HG03378 (cell line): ENCODE data around the gene DMBX1.

ENCODE experiments used
- ATAC-seq: cut with Tn5 transposase; IDR thresholded peaks from one replicate; pipeline ENCODE4 v1.9.1; 2021; ENCODE audit warnings: mild to moderate bottlenecking, moderate library complexity; ENCODE audit not compliant: unreplicated experiment

DMBX1 gene

GRCh38 chr1:46458846-46459245 lies 30.8 kb upstream of the DMBX1 start:
- ATAC-seq, result no peak

- ATAC-seq, result no peak
Observed at GRCh38 chr1:46459315-46459714, 30.3 kb upstream of the DMBX1 start.

DNA sequence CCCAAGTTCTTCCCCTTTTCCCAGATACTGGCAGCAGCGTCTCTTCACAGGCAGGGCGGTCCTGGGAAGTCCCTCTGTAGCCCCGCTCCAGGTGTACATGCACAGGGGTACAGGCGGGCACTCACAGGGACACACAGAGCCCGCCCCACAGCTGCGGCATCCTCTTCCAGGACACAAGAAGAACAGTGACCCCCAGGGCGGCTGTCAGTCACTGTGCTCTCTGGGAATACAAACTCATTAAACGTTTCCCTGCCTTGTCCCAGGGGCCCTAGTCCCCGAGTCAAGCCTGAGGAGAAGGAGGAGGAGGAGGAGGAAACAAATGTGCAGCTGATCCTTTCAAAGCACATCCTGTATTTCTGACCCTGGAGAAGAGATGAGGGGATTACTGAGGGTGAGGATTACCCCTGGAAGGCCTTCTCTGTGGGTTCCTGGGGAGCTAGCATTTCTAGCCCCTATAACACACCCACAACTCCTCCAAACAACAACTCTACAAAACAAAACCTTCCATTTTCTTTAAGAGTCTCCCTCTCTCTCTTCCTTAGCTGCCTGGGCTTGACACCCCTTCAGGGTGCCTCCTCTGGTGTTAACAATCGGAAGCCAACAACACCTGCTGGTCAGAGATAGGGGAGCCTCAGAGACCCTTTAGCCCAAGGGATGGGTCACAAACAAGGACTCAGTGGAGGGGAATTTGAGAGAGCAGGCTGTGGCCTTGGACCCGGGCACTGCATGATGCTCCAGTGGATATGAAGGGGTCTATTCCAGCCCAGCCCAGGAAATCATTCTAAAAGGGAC lies 28.4 kb upstream of the DMBX1 start:
- no peak for ATAC-seq

- ATAC-seq, result no peak
Observed at GRCh38 chr1:46461809-46462448, 27.7 kb upstream of the DMBX1 start.

GRCh38 chr1:46464013-46464548 lies 25.6 kb upstream of the DMBX1 start:
- ATAC-seq, result no peak

DNA sequence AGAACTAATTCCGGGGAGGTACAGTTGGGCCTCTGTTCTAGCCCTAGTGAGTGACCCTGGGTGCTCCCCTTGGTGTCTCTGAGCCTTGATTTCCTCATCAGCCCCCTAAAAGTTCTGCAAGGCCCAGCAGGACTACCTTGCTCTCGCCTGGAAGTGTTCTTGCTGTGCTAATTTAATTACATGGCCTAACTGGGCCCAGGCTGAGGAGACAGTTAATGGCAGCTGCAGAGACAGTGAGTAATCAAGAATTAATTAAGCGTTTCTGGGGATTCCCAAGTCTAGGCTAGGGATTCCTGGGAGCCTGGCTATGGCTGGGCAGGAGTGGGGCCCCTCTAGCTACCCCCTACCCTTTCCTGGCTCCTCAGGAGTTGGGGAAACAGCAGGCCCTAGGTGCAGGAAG lies 24.7 kb upstream of the DMBX1 start:
- ATAC-seq, result no peak

GRCh38 chr1:46465981-46466476 lies 23.6 kb upstream of the DMBX1 start:
- no peak for ATAC-seq

DNA sequence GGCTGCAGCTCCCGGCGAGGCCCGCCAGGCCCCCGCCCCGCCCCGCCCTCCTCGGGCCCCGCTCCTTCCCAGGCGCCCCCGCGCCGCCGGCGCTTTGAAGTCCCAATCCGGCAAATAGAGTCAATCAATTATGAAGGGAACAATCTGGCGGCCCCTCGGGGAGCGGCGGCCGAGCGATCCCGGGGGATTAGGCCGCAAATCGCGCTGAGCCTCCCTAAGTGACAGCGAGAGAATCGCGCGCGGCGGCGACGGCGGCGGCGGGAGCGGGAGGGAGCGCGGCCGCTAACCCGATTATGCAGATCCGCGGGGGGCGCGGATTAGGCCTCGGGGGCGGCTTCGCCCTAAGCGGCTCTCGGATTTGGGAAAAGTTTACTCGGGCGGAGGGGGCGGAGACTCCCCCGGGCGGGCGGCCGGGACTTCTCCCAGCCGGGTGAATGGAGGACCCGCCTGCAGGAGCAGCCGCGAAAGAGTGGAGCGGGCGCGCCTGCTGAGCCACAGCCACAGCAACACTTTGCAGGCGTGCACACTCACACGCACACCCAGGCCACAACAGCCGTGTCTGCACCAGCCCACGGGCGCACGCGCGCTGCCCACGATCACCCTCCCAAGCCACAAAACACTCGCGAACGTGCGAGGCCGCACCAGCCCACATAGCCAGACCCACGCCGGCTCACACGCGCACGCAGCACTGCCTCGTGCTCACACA lies 23.0 kb upstream of the DMBX1 start:
- no peak for ATAC-seq

DNA sequence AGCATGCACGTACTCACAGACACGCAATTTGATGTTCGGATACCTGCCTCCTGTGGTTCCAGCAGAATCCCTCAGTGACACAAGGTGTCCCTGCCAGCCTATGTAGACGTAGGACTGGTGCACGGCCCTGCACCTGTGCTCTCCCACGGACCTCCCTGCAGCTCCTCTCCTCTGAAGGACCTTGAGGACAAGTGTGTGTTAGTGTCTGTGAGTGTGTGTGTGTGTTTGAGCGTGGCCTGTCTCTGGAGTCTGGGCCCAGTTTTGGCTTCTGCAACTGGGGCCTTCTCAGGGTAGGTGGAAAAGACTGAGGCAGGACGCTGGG lies 22.5 kb upstream of the DMBX1 start:
- ATAC-seq, result no peak

DNA sequence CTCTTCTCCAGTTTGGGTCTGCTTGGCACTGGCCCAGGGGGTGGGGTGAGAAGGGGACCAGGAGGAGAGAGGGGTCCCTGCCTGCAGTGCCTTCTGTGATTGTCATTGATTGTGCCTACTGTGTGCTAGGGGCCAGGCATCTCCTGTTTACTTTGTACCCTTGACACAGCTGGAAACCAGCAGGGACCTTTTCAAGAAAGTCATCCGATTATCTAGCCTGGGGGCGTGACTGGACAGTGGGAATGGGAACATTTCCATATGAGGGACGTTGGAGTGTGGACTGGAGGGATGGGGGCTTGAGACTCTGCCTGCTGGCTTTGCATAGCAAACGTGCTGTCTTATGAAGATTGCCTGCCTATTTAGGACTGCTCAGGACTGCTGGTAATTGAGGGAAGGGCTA lies 19.8 kb upstream of the DMBX1 start:
- ATAC-seq, result no peak

DNA sequence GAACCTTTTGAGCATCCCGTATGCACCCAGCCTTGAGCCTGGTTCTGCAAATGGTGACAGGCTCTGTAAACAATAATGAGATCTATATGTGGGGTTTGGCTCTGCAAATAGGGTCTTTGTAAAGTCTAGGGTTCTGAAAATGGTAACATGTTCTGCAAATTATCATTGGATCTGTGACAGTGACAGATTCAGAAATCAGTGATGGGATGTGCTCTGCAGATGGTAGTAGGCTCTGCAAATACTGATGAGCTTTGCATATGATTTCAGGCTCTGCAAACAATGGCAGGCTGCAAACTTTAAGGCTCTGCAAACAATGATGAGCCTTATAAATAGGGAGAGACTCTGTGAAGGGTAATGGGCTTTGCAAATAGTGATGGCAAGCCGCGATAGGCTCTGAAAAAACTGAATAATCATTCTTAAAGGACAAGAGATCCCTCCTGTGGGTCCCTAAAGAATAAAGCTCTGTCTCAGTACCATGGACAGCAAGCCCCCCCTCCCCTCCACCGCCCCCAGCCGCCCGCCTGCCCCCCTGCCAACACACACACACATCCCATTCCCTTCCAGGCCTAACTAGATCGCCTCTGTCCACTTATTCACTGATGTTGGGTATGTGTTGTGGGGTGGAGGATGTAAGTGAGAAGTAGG lies 17.7 kb upstream of the DMBX1 start:
- no peak for ATAC-seq

DNA sequence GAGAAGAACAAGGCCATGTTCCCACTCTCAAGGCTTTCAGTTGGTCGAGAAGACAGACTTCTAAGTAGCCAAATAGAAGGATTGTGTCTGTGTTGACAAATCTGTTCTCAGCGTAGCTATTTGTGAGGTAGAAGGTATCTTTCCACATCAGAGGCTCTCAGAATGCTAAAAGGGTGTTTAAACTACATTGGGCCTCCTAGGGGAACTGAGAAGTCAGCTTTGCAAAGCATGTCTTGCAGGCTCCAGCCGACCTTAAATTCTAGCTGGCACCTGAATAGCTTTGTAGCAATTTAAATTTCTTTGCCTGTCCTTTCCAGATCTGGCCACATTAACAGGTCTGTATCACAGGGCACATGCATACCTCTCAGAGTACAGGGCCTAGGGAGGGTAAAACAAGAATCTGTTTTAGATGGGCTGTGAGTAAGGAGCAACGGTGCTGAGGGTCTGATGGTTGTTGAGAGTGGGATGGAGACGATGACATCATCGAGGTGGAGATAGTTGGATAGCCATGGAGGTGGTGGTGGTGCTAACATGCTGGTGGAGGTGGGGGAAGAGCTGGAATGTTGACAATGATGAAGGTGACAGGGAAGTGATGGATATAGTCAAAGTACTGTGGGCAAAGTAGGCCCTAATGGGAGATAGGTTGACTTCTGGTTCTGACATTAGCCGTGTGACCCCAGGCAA lies 17.0 kb upstream of the DMBX1 start:
- no peak for ATAC-seq

GRCh38 chr1:46473991-46474390 lies 15.6 kb upstream of the DMBX1 start:
- no peak for ATAC-seq

DNA sequence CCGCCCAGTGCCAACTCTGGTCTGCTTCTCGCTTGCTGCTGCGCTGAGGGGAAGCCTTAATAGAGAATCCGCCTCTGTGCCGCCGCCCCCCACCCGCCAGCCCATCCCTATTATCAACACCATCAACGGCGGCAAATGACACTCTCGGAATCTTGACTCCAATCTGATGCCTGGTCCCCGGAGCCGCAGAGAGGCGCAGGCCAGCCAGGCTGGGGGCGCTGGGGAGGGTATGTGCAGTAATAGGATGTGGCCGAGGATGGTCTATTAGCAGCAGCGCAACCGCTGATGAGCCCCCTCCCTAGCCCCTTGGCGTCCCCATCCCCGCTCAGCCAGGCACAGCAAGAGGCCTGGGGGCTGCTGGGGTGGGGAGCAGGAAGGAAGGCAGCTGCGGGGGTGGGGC lies 15.1 kb upstream of the DMBX1 start:
- no peak for ATAC-seq

DNA sequence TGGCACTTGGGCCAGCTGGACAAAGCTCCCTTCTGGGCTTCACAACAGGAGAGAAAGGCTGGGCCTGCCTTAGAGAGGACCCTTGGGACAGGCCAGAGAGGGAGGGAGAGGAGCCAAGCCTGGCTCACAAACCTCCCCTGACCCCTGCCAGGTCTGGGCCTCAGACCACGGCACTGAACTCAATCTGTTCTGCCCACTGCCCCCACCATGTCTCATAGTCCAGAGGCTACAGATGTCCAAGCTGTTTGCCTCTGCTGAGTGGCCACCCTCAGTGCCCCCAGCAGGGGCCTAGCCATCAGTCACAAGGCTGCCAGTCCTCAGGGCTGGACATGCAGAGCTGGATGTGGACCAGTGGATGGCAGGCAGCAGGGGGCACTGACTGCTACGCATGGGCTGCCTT lies 13.0 kb upstream of the DMBX1 start:
- ATAC-seq, result no peak

- ATAC-seq, result no peak
Observed at GRCh38 chr1:46477153-46477929, 12.3 kb upstream of the DMBX1 start.

GRCh38 chr1:46478721-46479485 lies 10.7 kb upstream of the DMBX1 start:
- ATAC-seq, result no peak

DNA sequence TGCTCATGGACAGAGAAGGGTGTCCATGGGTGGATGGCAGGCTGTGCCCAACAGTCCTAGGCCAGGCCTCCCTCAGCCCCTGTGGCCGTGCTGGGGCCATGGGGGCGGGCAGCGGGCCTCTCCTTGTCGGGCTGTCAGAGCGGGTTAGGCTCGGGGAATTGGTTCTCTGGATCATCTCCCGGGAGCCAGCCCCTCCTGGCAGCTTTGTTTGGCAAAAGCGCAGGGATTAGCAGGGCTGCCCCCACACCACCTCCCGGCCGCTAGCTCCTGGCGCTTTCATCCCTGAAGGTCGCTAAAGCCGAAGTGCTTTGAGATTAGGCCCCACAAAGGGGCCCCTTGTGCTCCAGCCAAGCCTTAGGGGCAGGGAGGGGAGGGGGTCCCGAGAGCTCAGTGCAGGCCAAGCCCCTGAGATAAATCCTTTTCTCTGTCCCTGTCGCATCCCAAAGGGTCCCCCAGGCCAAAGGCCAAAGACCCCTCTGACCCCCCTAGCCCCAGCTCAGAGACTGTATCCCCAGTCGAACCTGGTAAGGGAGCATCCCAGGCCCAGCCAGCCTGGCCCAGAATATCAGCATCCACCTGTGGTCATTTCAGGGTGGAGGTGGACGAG lies 9.8 kb upstream of the DMBX1 start:
- no peak for ATAC-seq
